Testis (tissue), 2 donors: ENCODE measurements around the gene ARHGEF39.

ENCODE experiments used
- CTCF ChIP-seq, 3 experiments: fragments of 450-650 bp in 2 of 3; fragments of 200-600 bp in 1 of 3; sonication (generic) in 1 of 3; IDR thresholded peaks; one replicate each; pipeline ENCODE4 v1.5.1; 2016 to 2019; ENCODE audit warnings: antibody characterized with exemption in 3 of 3, mild to moderate bottlenecking in 2 of 3, moderate library complexity in 1 of 3
- POLR2A ChIP-seq: fragments of 450-650 bp; IDR thresholded peaks from one replicate; pipeline ENCODE4 v1.6.1; 2017; ENCODE audit warnings: antibody characterized with exemption, mild to moderate bottlenecking, moderate library complexity

GRCh38 chr9:35687972-35688557 lies 23.1 kb upstream of the ARHGEF39 start:
- TF ChIP-seq CTCF (IDR thresholded peaks at IDR 0.05): no peak
- TF ChIP-seq POLR2A: no peak
